ENCODE data around the gene DSPP.
"Not testable (repeated sequence)": the region's sequence is repeated elsewhere in the genome, so short reads cannot be mapped to it uniquely, and the experiment has no call there.

The DSPP gene

GRCh38 chr4:87608229-87608628 lies at the start of gene DSPP:
DSPP (plus strand) TSS chr4:87608529; CDS start chr4:87610909, 2,380 bp downstream.
- no peak for DNase-seq

GRCh38 chr4:87559090-87559837 lies 49.1 kb upstream of the DSPP start:
- peak; percentile 92 for DNase-seq

- DNase-seq: peak; percentile 6
Observed at GRCh38 chr4:87560802-87561201, 47.5 kb upstream of the DSPP start.

DNA sequence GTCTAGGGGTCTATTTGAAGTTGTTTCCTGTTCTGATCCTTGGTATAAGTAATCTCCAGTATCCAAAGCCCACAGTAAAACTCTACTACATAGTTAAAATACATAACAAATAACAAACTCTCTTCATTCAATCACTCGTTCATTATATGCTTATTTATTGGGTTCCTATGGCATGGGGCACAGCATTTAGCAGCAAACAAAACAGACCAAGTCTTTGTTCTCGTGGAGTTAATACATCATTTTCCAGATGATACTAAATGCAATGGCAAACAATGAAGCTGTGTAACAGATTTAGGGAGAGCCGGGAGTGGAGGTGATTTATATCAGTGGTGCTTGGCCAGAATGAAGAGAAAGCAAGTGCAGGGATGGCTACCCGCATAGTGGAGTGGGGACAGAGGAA lies 42.6 kb upstream of the DSPP start:
- no peak for DNase-seq

- peak; percentile 47 for DNase-seq
Observed at GRCh38 chr4:87566276-87566675, 42.1 kb upstream of the DSPP start.

DNA sequence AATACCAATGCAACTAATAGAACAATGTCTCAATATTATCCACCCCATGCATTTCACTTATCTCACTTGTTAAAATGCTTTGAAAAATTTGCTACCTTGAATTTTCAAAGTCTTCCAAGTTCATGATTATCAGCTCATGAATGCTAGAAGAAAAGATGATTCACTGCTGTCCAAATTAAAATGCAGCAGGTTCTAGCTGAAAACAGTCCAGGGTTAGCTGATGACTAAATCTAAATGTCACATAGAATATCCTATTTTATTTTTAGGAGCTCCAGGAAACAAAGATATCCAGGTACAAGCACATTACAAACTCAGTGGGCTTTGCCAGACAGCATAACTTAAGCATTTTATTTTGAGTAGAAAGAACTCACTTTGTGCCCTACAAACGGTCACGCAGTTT lies 41.1 kb upstream of the DSPP start:
- DNase-seq: no peak

- DNase-seq: no peak
Observed at GRCh38 chr4:87570290-87570805, 38.0 kb upstream of the DSPP start.

- DNase-seq: not testable (repeated sequence)
Observed at GRCh38 chr4:87574376-87574775, 34.0 kb upstream of the DSPP start.

GRCh38 chr4:87574996-87575395 lies 33.3 kb upstream of the DSPP start:
- DNase-seq: no peak

- no peak for DNase-seq
Observed at GRCh38 chr4:87575408-87575807, 32.9 kb upstream of the DSPP start.

DNA sequence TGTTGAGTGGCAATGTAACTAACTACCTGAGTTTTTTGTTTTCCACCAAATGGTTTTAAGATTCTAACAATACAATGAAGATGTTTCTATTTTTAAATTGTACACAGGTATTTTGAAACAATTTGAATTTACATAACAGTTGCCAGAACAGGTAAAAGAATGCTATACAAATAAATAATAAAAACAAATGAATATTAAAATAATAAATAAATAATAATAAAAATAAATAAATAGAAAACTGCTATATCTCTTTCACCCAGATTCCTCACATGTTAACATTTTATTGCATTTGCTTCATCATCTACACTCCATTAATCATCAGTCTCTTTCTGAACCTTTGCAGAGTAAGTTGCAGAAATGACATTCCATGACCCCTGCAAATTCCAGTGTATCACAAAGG lies 32.3 kb upstream of the DSPP start:
- DNase-seq: no peak

- no peak for DNase-seq
Observed at GRCh38 chr4:87579478-87579877, 28.9 kb upstream of the DSPP start.

DNA sequence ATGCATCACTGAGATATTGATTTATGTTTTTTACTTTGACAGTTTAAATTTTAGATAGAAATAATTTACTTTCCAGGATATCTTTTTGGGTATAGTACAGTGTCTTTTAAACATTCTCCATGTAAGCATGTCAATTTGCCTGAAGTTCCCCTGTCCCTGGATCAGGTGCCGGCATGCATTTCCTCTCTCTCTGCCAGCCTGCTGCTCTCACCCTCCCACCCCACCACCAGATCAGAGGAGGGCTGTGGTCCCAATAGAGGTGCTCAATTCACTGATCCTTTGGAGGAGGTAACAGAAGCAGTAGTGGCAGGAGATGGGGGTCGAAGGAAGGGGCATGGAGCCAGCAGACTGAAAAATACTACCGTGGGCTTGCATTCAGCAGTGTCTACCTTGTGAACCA lies 28.3 kb upstream of the DSPP start:
- DNase-seq: no peak

DNA sequence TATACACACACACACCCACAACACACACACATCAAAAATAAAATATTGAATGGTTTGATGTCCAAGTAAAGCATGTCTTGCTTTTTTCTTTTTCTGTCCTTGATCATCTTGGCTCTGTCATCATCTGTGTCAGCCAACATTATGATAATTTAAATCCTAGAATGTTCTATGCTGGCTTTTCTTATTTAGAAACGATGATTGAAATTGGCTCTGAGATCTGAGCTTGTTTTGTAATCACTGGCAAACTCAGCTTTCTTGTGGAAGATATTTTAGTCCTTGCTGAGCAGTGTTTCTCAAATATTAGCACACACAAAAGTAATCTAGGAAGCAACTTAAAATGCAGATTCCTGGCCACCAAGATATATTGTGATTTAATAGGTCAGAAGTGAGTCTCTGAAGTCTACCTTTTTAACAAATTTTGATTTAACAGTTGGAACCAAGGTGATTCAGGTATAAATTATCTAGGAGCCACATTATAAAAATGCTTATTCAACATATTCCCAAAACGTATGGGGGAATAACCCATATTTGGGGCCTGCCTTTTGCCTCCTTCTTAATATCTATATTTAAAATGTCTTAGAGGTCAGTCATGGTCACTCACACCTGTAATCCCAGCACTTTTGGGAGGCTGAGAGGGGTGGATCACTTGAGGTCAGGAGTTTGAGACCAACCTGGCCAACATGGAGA lies 24.0 kb upstream of the DSPP start:
- DNase-seq: no peak

GRCh38 chr4:87589531-87589930 lies 18.8 kb upstream of the DSPP start:
- peak; percentile 2 for DNase-seq

GRCh38 chr4:87592124-87592523 lies 16.2 kb upstream of the DSPP start:
- DNase-seq: no peak

GRCh38 chr4:87601361-87601760 lies 7.0 kb upstream of the DSPP start:
- no peak for DNase-seq

DNA sequence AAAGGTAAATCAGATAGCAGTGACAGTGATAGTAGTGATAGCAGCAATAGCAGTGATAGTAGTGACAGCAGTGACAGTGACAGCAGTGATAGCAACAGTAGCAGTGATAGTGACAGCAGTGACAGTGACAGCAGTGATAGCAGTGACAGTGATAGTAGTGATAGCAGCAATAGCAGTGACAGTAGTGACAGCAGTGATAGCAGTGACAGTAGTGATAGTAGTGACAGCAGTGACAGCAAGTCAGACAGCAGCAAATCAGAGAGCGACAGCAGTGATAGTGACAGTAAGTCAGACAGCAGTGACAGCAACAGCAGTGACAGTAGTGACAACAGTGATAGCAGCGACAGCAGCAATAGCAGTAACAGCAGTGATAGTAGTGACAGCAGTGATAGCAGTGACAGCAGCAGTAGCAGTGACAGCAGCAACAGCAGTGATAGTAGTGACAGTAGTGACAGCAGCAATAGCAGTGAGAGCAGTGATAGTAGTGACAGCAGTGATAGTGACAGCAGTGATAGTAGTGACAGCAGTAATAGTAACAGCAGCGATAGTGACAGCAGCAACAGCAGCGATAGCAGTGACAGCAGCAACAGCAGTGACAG lies 6.1 kb downstream of the DSPP start:
- no peak for DNase-seq

DNA sequence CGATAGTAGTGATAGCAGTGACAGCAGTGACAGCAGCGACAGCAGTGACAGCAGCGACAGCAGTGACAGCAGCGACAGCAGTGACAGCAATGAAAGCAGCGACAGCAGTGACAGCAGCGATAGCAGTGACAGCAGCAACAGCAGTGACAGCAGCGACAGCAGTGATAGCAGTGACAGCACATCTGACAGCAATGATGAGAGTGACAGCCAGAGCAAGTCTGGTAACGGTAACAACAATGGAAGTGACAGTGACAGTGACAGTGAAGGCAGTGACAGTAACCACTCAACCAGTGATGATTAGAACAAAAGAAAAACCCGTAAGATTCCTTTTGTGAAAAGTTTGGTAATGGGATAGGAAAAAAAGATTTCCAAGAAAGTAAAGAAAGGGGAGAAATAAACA lies 7.9 kb downstream of the DSPP start:
- no peak for DNase-seq

DNA sequence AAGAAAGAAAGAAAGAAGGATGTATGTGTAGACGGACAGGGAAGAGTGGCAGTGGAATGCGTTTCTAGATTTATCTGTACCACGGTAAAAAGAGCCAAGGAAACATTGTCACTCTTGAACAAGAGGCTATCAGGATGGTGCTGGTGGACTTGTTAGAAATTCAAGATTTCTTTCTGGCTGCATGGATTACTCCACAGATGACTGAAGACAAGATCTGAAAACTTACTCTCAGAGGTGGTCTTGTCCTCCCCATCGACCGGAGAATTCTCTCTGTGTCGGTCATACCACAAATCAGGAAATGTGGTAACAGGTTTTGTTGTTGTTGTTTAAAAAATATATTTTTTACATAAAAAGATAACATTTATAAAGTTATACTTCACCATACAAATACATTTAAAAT lies 11.8 kb downstream of the DSPP start:
- no peak for DNase-seq

DNA sequence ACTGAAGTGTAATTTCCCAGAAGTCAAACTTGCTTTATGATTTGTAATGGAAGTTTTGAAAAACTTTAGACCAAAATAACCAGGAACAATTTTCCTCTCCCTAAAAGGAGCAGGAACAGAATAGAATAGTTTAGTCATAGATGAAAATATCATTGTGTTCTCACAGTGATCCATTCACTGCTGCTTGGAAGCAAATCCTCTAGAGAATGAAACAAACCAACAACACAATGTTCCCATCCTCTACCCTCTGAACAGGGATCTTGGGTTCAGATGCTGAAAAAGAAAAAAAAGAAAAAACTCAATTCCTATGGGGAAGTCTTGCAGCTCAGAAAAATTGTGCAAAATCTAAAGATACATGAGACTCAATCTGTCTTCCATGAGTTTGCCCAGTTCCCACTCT lies 12.2 kb downstream of the DSPP start:
- DNase-seq: no peak

- DNase-seq: no peak
Observed at GRCh38 chr4:87622303-87622702, 14.0 kb downstream of the DSPP start.

DNA sequence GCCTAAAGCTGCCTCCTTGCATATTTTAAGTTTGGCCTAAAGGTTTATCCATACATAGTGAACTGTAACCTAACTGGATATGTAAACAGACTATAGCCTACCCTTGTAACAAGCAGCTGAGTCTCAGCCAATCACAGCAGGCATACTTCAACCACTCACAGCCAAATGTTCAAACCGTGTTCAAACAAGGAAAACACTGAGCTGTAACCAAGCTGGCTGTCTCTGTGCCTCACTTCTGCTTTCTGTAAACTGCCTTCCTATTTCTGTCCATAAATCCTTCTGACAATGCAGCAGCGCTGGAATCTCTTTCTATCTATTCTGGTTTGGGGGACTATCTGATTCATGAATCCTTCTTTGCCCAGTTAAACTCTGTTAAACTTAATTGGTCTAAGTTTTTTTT lies 16.4 kb downstream of the DSPP start:
- DNase-seq: no peak

DNA sequence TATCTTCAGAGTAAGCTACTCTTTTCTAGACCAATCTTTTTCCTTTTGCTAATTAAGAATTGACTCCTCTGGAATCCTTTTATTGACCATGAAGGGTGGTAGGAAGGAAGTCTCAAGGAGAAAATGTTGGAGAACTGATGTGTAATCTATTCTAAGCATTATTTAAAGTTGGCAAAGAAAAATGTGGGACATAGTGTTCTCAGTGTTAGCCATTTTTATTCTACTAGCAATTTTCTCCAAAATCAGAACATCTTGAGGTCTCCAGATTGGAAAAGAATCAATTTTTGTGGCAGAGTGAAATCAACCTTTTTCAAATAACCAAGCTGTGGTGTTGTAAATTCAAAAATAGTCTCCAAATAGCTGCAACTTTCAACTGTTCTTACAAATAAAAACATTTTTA lies 23.3 kb downstream of the DSPP start:
- DNase-seq: no peak
